Sigmoid colon (tissue), 4 donors: ENCODE measurements around the gene MYCBPAP.

ENCODE experiments used
- CTCF ChIP-seq, 4 experiments: fragments of 450-650 bp in 3 of 4; fragments of 200-600 bp in 1 of 4; IDR thresholded peaks; one replicate each; pipeline ENCODE4 v1.5.1; 2016 to 2019; ENCODE audit warnings: antibody characterized with exemption in 4 of 4, mild to moderate bottlenecking in 3 of 4, moderate library complexity in 2 of 4
- EP300 ChIP-seq, 4 donors: sonication (generic); formaldehyde crosslinking; IDR thresholded peaks; one replicate each; pipeline ENCODE4 v1.6.1; 2017; ENCODE audit warnings: antibody characterized with exemption in 4 of 4
- POLR2A ChIP-seq, 2 donors: fragments of 450-650 bp; IDR thresholded peaks; one replicate each; pipeline ENCODE4 v1.6.1; 2016; ENCODE audit warnings: antibody characterized with exemption in 2 of 2, mild to moderate bottlenecking in 2 of 2, moderate library complexity in 2 of 2
- POLR2AphosphoS5 ChIP-seq, 4 donors: sonication (generic); formaldehyde crosslinking; IDR thresholded peaks; one replicate each; pipeline ENCODE4 v1.6.1; 2017; ENCODE audit warnings: antibody characterized with exemption in 4 of 4

GRCh38 chr17:50505591-50506130 lies 2.6 kb upstream of the MYCBPAP start:
- no peak for TF ChIP-seq CTCF (IDR thresholded peaks at IDR 0.05)
- no peak for TF ChIP-seq POLR2A (IDR thresholded peaks at IDR 0.05)
- TF ChIP-seq POLR2AphosphoS5 (IDR thresholded peaks at IDR 0.05), result no peak
- no peak for TF ChIP-seq EP300 (IDR thresholded peaks at IDR 0.05)
